ENCODE results near the gene POFUT2.

DNA sequence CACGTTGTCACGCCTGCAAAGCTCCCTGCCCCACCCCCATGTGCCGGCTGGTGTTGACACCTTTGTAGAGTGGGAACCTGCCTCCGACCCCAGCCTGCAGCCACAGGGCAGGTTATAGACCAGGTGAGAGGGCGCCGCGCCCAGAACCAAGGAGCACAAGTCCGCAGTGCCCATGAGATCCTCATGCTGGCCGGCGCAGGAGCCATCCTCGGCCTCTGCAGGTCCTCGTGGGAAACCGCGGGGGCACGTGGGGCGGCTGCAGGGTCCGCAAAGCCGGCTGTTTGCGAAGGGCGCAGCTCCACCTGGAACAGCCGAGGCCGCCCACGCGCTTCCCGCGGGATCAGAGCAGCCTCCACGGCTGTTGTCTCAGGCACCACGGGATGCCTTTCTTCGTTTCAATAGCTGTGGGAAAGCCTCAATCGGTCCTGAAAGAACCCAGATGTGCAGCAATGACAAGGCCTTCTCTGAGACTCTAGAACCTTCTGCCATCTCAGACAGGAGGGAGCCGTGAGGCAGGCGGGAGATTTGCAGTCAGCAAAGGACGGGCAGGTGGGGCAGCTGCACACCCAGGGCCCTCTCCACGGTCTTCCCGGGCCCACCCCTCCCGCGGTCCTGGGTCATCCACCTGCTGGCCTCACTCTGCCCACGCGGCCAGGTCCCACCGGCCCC lies 29.9 kb downstream of the POFUT2 start:
- TF ChIP-seq, protein P1, sequence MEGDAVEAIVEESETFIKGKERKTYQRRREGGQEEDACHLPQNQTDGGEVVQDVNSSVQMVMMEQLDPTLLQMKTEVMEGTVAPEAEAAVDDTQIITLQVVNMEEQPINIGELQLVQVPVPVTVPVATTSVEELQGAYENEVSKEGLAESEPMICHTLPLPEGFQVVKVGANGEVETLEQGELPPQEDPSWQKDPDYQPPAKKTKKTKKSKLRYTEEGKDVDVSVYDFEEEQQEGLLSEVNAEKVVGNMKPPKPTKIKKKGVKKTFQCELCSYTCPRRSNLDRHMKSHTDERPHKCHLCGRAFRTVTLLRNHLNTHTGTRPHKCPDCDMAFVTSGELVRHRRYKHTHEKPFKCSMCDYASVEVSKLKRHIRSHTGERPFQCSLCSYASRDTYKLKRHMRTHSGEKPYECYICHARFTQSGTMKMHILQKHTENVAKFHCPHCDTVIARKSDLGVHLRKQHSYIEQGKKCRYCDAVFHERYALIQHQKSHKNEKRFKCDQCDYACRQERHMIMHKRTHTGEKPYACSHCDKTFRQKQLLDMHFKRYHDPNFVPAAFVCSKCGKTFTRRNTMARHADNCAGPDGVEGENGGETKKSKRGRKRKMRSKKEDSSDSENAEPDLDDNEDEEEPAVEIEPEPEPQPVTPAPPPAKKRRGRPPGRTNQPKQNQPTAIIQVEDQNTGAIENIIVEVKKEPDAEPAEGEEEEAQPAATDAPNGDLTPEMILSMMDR (conservative IDR thresholded peaks at IDR 0.05; ENCODE audit: low read depth, low read length), result no peak
- TF ChIP-seq EZH2 (IDR thresholded peaks at IDR 0.05; ENCODE audit: low read length, unreplicated experiment), result no peak

Data from PC-3 (cell line).